NCI-H2029 treated with DMSO at 0.1 percent for 48 hours (cell line): ENCODE measurements around the gene ALPK3.
"Not testable (repeated sequence)": the region's sequence is repeated elsewhere in the genome, so short reads cannot be mapped to it uniquely, and the experiment has no call there.

Experiments used
- DNase-seq: peaks from one replicate; lab custom pipeline; 2025; lab: John Stamatoyannopoulos, UW

Gene ALPK3

DNA sequence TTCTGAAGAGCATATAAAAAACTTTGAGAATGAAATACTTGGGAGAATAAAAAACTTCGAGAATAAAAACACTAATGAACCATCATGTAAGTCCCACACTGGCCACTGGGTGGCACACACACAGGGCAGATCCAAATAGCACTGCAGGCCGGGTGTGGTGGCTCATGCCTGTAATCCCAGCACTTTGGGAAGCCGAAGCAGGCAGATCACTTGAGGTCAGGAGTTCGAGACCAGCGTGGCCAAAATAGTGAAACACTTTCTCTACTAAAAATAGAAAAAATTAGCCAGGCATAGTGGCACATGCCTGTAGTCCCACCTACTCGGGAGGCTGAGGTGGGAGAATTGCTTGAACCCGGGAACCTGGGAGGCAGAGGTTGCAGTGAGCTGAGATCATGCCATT, 28.5 kb downstream of the ALPK3 start:
- DNase-seq, result not testable (repeated sequence)

DNA sequence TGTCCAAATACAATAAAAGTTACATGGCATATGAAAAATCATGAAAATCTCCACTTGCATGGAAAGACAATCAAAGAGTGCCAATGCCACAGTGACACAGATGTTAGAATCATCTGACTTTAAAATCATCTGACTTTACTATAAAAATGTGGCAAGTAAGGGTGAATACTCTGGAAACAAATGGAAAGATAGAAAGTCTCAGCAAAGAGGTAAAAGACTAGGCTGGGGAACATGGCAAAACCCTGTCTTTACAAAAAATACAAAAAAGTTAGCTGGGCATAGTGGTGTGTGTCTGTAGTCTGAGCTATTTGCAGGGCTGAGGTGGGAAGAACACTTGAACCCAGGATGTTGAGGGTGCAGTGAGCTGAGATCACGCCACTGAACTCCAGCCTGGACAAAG, 29.1 kb downstream of the ALPK3 start:
- no peak for DNase-seq

DNA sequence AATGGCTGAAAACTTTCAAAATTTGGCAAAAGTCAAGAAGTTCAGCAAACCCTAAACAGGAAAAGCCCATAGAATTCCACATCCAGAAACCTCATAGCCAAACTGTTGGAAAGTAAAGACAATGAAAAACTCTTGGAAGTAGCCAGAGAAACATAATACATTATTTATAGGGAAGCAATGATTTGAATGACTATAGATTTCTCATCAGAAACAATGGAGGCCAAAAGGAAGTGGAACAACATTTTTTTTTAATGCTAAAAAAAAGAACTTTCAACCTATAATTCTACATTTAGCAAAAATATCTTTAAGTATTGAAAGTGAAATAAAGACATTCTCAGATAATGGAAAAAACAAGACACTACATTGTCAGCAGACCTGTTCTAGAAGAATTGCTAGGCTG, 30.2 kb downstream of the ALPK3 start:
- no peak for DNase-seq

DNA sequence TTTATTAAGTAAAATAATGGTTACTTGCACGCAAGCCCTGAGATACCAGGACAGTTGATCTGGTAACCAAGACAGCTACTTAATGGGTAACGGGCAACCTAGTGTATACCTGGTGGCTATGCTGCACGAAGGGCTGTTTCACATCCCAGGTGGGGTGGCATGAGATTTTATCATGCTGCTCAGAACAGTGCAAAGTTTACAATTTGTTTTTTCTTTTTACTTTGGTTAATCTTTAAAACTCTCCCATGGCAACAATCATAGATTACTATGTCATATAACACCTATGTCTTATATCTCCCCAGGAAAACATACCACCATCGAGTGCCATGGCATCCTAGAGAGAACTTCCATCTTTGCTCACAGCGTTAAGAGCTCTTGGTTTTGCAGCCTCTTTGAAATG, 35.1 kb downstream of the ALPK3 start:
- DNase-seq, result no peak

DNA sequence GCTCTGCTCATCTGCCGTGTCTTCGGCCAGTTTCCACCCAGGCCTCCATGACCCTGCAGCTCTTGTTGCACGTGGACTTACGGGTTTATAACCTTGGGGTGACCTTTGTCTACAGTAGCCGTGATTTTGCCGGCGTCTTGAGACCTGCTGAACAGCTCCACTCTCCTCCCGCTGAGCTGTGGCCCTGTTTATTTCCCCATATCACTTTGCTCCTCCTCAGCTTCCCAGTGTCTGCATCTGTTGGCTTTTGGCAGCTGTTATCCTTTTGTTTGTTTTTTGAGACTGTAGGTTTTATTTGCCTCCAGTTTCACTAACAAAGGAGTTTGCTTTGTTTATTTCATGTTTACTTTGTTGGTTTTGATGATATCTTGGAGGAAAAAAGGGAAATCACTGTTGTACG, 38.0 kb downstream of the ALPK3 start:
- no peak for DNase-seq

DNA sequence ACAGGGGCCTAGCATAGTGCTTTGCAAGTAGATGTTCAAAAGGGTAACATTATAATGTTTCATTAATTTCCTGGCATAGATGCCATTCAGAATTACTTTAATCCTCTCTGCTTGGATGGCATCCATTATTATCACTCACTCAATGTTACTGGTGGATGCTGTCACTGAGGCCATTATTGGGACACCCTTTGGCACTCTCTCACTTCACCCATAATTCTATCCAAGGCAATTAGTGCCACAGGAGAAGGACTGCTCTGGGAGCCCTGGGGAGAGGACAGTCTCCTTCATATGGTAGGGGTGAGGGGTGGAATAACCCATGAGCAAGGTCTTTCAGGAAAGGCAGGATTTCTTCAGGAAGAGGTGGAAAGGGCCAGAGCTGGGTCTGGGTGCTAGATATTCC, 38.6 kb downstream of the ALPK3 start:
- DNase-seq, result no peak

DNA sequence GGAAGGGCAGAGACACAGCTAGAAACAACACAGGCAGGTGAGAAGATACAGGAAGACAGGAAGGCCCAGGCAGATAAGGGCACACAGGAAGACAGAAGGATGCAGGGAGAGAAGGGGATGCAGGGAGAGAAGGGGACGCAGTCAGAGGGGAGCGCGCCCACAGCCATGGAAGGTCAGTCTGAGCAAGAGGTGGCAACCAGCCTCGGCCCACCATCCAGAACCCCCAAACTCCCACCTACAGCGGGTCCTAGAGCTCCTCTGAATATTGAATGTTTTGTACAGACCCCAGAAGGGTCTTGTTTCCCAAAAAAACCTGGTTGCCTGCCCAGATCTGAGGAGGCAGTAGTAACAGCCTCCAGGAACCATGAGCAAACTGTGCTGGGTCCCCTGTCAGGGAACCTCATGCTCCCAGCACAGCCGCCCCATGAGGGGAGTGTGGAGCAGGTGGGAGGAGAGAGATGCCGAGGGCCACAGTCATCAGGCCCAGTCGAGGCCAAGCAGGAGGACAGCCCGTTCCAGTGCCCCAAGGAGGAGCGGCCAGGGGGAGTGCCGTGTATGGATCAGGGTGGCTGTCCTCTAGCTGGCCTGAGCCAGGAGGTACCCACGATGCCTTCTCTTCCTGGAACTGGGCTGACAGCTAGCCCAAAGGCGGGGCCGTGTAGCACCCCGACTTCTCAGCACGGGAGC, 39.7 kb downstream of the ALPK3 start:
- DNase-seq, result no peak

DNA sequence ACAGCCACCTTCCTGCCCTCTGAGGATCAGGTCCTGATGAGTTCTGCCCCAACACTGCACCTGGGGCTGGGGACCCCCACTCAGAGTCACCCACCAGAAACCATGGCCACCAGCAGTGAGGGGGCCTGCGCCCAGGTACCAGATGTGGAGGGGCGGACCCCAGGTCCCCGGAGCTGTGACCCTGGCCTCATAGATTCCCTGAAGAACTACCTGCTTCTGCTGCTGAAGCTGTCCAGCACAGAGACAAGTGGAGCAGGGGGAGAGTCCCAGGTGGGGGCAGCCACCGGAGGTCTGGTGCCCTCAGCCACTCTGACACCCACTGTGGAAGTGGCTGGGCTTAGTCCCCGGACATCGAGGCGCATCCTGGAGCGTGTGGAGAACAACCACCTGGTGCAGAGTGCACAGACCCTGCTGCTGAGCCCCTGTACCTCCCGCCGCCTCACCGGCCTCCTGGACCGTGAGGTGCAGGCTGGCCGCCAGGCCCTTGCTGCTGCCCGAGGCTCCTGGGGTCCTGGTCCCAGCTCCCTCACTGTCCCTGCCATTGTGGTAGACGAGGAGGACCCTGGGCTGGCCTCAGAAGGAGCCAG, 40.4 kb downstream of the ALPK3 start:
- DNase-seq, result no peak

DNA sequence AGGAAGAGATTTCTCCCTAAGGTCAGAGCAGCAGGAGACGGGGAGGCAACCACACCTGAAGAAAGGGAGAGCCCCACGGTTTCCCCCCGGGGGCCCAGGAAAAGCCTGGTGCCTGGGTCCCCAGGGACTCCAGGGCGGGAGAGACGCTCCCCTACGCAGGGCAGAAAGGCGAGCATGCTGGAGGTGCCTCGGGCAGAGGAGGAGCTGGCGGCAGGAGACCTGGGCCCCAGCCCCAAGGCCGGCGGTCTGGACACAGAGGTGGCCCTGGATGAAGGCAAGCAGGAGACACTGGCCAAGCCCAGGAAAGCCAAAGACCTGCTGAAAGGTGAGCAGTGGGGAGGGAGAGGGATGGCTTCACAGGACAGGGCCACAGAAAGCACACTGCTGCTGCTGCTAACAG, 41.1 kb downstream of the ALPK3 start:
- DNase-seq, result no peak

DNA sequence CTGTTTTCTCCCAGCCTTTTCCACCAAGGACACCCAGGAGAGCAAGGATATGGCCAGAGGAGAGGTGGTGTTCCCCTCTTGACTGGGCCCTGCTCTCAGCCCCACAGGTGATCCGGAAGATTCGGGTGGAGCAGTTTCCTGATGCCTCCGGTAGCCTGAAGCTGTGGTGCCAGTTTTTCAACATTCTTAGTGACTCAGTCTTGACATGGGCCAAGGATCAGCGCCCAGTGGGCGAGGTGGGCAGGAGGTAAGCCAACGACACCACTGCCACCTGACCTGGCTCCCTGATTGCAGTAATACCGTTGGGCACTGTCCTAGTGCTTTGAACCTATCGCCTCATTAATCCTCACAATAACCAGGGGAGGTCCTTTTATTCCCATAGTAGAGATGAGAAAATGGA, 42.0 kb downstream of the ALPK3 start:
- DNase-seq, result no peak

DNA sequence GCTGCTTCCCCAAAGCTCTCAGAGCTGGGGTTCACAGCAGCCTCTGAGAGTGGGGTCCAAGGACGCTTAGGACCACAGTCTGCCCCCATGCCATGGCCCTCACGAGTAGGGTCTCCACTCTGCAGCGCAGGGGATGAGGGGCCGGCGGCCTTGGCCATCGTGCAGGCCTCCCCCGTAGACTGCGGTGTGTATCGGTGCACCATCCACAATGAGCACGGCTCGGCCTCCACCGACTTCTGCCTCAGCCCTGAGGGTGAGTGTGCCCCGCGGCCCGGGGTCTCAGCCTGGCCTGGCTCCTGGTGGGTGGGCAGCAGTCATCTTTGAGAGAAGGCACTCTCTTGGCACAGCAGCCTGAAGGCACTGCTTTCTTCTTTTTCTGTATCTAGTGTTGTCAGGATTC, 42.5 kb downstream of the ALPK3 start:
- no peak for DNase-seq

DNA sequence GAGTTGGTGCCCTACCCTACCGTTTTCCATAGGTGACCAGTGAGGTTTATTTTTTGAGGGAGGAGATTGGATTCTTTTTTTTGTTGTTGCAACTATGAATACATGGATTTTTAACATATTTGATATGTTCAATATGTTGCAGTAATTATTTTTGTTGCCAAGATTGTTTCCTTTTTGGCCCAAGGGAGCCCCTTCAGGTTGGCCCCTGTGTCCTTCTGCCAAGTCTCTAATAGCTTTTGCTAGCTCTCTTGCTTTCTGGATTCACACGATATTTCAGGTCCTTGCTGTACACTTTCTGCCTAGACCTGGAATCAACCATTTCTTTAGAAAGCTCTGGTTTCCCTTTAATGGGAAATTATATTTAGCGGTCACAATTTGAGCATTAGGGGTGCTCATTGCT, 44.6 kb downstream of the ALPK3 start:
- DNase-seq, result no peak

DNA sequence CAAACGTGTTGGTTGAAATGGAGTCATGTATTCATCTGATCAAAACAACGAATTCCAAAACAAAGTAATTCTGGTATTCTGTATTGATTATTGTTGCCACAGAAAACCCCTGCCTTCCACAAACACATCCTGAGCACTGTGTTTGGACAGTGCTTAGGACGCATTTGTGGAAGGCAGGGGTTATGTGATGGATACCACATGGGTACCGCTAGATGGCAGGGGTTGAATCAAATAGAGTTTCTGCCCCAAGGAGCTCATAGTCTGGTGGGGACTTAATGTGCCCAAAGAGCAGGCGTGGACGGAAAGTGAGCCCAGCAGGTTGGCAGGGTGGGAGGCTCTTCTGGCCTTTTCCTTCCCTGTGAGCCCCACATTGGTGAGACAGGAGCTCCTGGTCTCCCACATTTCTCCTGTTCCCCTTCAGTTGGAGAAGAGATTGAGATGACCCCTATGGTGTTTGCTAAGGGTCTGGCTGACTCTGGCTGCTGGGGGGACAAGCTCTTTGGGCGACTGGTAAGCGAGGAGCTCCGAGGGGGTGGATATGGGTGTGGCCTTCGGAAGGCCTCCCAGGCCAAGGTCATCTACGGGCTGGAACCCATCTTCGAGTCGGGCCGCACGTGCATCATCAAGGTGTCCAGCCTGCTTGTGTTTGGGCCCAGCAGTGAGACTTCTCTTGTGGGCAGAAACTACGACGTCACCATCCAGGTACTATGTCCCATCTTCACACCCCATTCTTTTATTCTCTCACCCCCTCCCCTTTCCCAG, 45.2 kb downstream of the ALPK3 start:
- DNase-seq, result no peak

DNA sequence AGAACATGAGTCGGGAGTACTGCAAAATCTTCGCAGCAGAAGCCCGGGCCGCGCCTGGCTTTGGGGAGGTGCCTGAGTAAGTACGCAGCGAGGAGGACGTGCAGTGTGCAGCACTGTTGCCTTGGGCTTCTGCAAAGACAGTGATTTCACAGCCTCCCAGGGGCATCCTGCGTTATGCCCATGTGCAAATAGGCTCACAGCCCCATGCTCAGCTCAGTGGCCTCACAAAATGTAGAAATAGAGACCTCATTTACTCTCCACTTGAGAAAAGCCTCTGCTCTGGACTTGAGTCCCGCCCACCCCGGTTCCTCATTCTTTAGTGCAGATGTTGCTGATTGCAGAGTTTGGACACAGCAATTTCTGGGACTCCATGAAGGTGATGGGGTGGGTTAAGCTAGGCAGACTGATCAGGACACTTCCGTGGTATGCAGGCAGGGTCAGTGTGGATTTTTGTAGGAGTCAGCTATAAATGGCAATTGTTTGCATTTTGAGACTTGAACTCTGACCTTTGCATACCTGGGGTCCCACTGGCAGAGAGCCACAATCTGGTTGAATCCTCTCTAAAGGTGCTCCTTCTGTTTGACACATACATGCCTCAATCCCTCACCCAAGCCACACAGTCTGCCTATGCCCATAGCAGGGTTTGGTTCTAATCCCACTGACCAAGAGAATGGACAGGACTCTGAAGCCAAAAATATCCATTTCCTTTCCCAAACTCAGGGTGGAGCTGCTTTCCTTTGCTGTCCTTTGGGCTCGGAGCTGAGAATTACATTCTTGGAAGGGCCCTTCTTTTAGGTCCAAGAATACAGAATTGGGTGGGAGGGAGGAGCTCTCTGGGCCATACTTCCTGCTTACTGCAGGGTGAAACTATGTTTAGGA, 46.6 kb downstream of the ALPK3 start:
- DNase-seq, result no peak

DNA sequence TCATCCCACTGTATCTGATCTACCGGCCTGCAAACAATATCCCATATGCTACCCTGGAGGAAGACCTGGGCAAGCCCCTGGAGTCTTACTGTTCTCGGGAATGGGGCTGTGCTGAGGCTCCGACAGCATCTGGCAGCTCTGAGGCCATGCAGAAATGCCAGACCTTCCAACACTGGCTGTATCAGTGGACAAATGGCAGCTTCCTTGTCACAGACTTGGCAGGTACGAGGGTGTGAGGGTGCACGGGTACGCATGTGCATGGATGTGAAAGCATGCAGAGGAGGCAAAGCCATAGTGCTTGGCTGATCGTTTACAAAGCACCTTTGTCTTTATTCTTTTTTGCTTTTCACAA, 47.3 kb downstream of the ALPK3 start:
- DNase-seq, result no peak

DNA sequence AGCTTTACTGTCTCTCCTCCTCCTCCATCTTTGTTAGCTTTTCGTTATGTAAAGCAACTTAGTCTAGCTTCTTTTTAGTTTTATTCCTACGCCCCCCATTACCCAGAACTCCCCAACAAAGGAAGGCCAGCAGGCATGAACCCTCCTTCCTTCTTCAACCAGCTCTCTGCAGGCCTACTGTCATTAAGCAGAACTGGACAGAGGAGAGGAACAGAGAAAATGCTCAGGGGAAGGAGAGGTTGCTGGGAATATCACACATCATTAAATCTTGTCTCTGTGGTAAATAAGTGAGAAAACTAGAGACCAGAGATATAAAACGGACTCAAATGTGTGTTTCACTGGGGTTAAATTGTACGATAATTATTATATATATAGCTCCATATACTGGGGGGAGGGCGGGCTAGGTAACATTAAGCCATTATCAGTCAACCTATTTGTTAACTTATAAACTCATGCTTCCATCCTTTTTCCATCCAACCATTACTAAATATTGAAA, 48.0 kb downstream of the ALPK3 start:
- DNase-seq, result no peak

DNA sequence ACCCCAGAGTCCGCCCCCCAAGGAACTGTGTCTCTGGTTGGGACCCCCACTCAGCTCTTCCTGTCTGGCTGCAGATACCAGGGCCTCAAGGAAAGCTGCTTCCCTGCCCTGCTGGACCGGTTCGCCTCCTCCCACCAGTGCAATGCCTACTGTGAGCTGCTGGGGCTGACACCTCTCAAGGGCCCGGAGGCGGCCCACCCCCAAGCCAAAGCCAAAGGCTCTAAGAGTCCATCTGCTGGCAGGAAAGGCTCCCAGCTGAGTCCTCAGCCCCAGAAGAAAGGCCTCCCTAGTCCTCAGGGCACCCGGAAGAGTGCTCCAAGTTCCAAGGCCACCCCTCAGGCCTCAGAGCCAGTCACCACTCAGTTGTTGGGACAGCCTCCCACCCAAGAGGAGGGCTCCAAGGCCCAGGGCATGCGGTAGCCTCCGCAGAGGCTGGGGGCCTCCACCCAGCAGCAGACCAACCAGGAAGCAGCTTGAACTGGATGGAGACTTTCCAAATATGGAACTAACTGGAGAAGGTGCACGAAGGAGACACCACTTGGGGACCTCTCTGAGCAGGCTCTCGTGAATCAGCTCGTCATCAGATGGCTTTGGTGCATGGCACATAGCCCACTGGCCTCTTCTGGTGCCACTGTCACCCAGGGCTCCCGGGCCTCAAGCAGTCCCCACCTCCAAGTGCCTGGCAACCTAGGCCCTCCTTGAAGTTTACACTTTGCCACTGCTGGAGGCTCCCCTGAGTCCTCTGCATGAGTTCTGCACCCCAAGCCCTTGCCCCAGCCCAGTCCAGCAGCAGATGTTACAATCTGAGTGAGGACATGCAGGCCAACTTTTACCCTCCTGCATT, 51.1 kb downstream of the ALPK3 start:
- DNase-seq, result no peak

DNA sequence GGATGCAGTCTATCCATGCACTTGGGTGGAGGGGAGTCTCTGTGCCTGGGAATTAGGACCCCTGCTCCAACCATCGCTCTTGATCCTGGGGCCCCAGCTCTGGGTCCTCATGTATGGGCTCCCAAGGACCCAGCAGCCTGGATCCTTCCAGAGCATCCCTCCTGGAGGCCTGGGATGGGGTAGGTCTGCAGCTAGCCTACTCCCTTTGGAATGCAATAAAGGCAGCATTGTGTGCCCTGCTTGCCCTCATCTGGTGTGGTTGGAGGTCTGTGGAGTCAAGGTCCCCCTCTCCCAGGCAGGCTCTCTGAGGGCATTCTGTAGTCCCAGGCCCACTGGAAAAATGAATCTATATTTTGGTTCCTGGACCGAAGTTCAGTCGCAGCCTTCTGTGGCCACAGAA, 52.4 kb downstream of the ALPK3 start:
- no peak for DNase-seq

DNA sequence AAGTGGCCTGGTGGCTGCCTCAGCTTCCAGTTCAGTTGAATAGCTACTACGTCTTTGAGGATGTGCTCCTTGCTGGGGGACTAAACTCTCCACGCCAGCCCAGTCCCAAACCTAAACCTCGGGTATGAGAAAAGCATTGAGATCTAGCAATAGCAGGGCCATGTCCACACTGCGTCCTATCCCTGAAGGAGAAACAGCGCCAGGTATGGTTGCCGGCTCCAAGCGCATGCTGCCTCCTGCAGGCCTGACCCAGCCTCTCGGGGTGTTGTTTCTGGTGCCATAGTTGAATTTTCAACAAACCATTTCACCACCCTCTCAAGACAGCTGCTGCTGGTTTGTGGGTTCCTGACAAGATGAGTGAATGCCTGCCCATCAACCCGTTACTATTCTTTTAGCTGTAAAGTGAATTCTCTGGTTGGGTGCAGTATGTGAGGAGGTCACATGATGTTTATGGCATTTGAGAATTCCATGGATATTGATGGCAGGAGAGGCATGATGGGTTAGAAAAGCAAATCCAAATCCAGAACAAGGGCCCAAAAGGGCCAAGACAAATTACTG, 54.4 kb downstream of the ALPK3 start:
- DNase-seq, result no peak

DNA sequence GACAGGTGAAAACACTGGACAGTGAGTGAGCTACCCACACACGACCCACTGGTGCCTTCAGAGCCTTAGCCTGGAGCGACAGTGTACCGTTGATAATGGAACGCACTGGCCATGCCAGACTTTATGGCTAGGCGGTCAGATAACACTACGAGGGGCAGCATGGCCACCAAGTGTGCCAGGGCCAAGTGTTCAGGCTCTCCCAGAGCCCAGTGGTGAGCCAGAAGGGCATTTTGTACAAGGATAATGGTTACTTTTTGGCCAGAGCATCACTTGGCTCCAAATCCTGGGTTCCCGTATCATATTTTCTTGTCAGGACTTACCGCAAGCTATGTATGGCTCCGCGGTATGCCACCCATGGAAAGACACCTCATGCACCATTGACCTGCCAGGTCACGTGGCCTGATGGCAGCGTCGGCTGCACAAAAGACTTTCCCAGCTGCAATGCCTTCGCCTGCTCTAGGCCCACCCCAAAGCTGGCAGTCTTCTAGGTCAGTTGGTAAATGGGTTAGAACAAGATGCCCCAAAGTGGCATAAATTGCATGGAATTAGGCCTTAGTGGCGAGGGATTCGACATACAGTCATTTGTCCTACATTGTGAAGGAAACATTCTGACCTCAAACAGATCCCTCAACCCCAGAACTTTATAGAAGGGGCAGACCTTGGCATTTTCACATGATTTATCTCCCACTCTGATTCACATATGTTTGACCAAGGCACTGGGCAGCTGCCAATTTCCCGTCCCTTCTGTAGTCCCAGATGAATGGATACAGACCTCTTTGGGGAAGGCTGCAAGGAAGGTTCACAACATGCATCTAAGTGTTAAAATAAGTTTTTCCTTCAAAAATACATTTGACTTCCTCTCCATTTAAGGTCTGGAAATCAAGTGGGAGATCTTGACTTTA, 55.1 kb downstream of the ALPK3 start:
- DNase-seq, result no peak
